ENCODE measurements around the gene SH3BGR.

SH3BGR gene

DNA sequence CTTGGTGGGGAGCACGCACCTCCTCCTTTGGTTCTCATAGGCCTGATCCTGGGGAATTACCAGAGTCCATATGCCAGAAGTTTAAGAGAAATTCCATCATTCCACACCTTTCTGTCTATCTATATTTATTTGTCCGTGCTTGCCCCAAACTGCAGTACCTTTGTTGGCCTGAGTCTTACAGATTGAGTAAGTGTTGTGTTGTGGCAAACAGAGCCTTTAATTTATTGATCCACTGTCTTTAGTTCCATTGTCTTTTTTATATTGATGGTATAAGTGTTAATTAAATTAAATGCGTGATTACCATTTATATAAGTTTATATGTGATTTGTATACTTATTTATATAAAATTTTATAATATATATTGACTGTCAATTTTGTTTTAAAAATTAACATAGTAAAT, 4.9 kb downstream of the SH3BGR start:
- no peak for DNase-seq (ENCODE audit: low read depth)

DNA sequence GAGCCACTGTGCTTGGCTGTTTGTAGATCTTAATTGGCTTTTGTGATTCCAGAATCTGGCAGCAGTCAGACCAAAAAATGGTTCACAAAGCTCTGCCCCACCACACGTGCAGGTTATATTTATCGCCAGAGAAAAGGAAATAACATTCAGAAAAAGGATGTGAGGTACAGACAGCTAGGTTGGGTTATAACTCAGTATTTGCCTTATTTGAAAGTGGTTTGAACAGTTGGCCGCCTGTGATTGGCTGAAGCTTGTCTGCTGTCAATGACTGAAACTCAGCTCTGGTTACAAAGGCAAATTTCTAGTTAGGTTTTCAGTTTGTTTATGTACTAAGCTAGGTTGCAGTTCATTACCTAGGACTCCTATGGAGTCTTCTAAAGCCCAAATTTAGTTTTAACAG, 9.6 kb downstream of the SH3BGR start:
- no peak for DNase-seq (ENCODE audit: low read depth)

GRCh38 chr21:39463308-39463707, 11.5 kb downstream of the SH3BGR start:
- DNase-seq (ENCODE audit: low read depth): no peak

GRCh38 chr21:39466584-39466983, 14.8 kb downstream of the SH3BGR start:
- no peak for DNase-seq (ENCODE audit: low read depth)

DNA sequence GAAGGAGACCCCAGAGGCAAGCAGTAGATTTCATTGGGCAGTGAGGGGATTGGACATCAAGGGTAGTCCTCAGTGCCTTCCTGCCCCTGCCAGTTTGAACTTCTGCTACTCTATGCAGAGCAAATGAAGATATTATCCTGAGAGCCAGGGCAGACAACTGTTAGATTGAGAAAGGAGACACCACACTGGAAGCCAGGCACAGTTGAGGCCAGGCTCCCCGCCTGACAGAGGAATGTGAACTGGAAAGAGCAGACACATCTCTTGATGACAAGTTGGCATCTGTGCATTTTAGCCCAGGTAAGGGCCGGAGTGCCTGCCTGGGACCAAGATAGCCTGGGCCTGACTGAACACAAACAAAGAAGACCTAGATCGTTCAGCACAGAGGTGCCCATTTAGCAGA, 16.0 kb downstream of the SH3BGR start:
- no peak for DNase-seq (ENCODE audit: low read depth)

DNA sequence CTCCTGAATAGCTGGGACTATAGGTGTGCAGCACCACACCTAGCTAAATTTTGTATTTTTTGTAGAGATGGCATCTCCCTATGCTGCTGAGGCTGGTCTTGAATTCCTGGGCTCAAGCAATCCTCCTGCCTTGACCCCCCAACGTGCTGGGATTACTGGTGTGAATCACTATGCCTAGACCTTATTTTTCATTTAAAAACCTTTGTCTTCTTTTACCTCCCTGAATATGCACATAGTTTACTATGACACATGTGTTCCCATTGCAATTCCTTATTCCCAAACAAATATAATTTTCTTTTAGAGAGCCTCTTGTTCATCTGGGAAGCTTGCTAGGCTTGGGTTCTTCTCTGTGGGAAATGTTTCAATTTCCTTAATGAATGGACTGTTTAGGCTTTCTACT, 16.8 kb downstream of the SH3BGR start:
- DNase-seq (ENCODE audit: low read depth): no peak

DNA sequence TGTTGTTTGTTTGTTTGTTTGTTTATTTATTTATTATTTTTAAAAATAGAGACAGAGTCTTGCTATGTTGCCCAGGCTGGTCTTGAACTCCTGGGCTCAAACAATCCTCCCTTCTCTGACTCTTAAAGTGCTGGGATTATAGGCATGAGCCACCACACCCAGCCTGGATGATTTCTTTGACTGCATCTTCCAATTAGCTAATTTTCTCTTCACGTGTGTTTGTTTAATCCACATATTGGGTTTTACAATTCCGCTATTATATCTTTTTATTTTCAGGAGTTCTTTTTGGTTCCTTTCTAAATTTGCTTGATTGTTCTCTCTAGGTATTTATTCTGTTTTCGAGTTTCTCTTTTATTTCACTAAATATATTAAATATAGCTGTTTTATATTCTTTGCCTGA, 19.8 kb downstream of the SH3BGR start:
- DNase-seq (ENCODE audit: low read depth): no peak

- DNase-seq (ENCODE audit: low read depth): no peak
Observed at GRCh38 chr21:39472786-39473185, 21.0 kb downstream of the SH3BGR start.

DNA sequence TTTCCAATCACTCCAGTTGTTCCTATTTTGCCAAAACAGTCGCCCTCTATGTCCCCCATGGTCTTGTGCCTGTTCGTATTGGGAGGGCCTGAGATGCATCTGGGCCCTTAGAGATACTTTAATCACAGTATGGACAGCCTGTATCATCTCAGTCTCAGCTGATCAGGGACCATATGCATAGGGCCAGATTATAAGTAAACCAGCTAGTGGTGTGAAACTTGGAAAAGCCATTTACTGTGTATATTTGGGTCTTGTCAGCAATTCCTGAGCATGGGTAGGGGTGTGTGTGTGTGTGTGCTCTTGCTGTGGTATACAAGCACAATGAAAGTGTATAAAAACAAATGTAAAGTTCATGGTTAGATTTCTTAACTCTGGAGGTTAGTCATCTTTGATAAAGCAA, 22.8 kb downstream of the SH3BGR start:
- peak; percentile 22 for DNase-seq (ENCODE audit: low read depth)

DNA sequence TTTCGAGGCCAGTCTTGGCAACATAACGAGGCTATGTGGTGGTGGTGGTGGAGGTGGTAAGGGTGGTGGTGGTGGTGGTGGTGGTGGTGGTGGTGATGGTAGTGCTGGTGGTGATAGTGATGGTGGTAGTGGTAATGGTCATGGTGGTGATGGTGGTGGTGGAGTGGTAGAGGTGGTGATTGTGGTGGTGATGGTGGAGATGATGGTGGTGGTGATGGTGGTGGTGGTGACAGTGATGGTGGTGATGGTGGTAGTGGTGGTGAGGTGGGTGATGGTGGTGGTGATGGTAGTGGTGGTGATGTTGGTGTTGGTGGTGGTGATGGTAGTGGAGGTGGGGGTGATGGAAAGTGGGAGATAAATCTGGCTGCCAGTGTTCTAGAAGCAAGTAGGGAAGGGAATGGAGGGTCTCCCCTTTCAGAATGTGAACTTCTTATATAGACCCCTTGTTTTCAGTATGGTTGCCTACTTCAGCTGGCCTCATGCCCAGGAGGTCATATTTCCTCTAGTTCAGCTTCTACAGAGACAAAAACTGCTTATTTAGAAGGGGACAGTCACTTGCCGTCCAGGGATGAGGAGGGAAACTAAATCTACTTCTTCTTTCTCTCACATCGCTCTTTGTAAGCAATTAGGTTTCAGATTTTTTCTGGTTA, 27.5 kb downstream of the SH3BGR start:
- no peak for DNase-seq (ENCODE audit: low read depth)

- DNase-seq (ENCODE audit: low read depth): no peak
Observed at GRCh38 chr21:39479814-39480182, 28.0 kb downstream of the SH3BGR start.

GRCh38 chr21:39480271-39480670, 28.5 kb downstream of the SH3BGR start:
- no peak for DNase-seq (ENCODE audit: low read depth)

DNA sequence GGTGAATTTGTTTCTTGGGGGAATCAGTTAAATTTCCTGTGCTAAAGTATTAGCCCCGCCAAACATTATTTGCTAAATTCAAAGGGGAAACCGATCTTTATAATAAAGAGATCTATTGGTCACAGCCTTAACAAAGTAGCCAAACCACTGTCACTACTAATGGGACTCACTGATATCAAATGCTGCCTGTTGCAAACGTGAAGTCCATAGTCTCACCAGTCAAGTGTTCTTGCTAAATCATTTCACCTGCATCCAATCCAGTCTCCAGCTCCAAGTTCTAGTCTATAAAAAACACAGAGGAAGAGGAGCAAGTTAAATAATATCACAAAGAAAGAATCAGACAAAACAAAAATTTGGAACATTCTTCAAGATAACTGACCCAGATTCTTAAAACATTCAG, 30.1 kb downstream of the SH3BGR start:
- DNase-seq (ENCODE audit: low read depth): no peak

- peak; percentile 97 for DNase-seq (ENCODE audit: low read depth)
Observed at GRCh38 chr21:39483917-39484316, 32.1 kb downstream of the SH3BGR start.

DNA sequence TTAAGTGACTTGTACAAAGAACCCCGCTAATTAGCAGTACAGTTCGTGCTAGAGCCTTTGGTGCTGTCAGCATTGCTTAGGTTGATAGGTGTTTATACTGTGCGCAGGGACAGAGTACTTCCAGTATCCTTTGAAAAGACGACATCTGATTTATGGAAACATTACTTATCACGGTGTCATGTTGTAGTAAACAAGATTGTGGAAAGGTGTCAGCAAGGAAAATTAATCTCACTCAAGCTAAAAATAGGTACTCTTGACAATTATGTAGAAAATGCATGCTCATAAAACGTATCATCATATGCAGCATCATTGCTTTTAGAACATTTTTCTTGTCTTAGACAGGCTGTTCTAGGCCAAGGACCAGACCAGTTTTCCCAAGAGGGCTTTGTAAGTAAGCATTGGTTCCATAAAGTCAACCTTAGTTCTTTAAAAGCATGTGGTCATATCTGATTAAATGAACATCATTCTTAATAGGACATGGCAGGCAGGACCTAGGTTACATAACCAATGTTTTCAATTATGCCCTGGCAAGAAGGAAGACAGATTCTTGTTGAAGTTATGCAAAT, 33.0 kb downstream of the SH3BGR start:
- DNase-seq (ENCODE audit: low read depth): no peak

- DNase-seq (ENCODE audit: low read depth): no peak
Observed at GRCh38 chr21:39489380-39489924, 37.7 kb downstream of the SH3BGR start.

DNA sequence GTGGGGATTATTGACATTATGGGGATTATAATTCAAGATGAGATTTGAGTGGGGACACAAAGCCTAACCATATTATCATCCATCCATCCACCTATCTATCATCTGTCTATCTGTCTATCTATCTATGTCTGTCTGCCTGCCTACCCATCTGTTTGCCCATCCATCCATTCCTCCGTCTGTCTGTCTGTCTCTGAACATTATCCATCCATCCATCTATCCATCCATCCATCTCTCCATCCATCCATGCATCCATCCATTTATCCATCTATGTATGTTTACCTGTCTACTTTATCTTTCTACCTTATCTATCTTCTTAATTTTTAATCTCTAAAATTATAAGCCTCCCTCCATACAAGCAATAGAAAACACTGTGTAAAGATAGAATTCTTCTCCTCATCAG, 47.4 kb downstream of the SH3BGR start:
- DNase-seq (ENCODE audit: low read depth): no peak

DNA sequence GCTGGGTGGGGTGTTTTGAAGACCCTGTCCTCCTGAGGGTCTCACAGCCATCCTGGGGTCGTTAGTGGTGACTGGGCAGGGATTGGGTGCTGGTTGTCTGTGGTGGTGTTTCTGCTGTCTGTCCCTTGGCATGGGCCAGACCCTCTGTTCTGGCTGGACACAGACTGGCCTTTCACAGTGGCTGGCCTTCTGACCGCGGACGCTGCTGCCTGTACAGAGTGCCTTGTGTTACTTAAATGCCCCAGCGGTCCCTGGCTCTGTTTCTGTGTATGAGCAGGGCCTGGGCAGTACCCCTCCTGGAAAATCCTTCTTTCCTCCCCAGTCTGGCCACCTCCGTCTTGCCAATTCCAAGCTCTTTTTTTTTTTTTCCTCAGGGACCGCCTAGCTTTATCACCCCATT, 50.9 kb downstream of the SH3BGR start:
- no peak for DNase-seq (ENCODE audit: low read depth)

DNA sequence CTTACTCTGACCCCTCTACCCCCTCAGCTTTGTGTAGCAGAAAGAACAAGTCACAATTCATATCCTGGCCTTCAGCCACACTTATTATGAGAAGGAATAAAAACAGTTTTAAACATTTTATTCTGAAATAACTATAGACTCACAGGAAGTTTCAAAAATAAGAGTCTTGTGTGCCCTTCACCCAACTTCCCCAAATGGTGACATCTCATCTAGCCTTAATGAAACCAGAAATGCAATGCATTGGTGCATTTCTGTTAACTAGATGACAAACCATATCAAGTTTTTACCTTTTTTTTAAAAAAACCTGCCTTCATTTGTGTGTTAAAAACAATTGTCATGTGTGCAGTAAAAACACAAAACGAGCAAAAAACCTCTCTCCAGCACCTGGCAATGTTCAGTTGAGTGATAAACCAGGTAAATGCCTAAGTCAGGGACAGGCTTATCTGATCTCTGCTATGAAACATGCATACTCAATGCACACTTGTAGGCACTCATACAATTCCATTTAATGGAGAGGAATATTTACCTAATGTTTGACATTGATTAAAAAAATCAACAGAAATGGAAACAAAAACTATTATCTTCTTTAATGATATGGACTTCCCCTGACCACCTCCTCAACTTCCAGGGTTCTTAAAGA, 51.5 kb downstream of the SH3BGR start:
- no peak for DNase-seq (ENCODE audit: low read depth)

GRCh38 chr21:39504230-39504629, 52.5 kb downstream of the SH3BGR start:
- no peak for DNase-seq (ENCODE audit: low read depth)

GRCh38 chr21:39510240-39510639, 58.5 kb downstream of the SH3BGR start:
- DNase-seq (ENCODE audit: low read depth): no peak

DNA sequence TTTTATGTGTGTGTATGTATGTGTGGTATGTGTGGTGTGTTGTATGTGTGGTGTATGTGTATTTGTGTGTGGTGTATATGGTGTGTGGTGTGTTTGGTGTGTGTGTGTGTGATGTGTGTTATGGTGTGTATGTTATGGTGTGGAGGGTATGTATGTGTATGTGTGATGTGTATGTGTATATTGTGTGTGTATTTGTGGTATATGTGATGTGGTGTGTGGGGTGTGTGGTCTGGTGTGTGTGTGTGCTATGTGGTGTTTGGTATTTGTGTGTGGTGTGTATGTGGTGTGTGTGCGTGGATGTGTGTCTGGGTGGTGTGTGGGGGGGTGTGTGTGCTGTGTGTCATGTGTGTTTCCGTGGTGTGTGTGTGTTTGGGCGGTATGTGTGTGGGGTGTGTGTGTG, 59.3 kb downstream of the SH3BGR start:
- no peak for DNase-seq (ENCODE audit: low read depth)

DNA sequence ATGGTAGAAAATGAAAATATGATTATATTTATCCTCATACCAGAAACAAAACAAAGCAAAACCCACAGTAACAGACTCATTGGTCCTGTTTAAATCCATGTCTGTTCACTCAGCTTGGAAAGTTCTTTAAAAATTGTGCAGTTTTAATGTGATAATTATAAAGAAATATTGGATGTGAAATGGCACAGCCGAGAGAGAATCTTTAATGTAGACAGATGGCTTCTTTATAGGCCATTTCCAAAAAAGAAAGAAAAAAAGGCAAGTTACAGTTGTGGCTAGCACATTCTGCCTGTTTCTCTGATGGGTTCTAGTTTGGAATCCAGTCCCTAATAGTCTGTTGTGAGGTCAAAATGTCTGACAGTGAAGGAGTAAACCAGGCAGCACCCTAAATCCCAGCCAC, 62.0 kb downstream of the SH3BGR start:
- DNase-seq (ENCODE audit: low read depth): no peak
